Heart left ventricle (tissue), 16 donors: ENCODE measurements around the gene SLC39A11. TPM values are rescaled to one million over a fixed set of nuclear protein-coding genes. Genes with fewer than 3 reads are reported as not detected.

Experiments used
- ATAC-seq, 4 donors: fragments of 200-7000 bp; cut with Tn5 transposase; one replicate each; pipeline ENCODE4 v1.9.1; 2020 to 2022; ENCODE audit warnings: moderate library complexity in 4 of 4, mild to moderate bottlenecking in 3 of 4, moderate number of reproducible peaks in 1 of 4
- DNase-seq, 5 donors: peaks; one replicate each; pipeline ENCODE4 v3.0.0-alpha.2; 2020
- H3K27ac ChIP-seq, 12 donors: fragments of 200-600 bp; sonication (generic) in 4 of 12; one replicate each; pipeline versions ENCODE4 v1.5.0 to v1.8.0; 2016 to 2022; ENCODE audit warnings: mild to moderate bottlenecking in 2 of 12
- H3K27me3 ChIP-seq, 9 donors: fragments of 200-600 bp; sonication (generic) in 2 of 9; one replicate each; pipeline versions ENCODE4 v1.5.1 to v1.8.0; 2016 to 2022; ENCODE audit warnings: mild to moderate bottlenecking in 3 of 9
- H3K36me3 ChIP-seq, 9 donors: fragments of 200-600 bp; sonication (generic) in 2 of 9; one replicate each; pipeline versions ENCODE4 v1.5.0 to v1.8.0; 2018 to 2022; ENCODE audit warnings: mild to moderate bottlenecking in 2 of 9
- H3K4me1 ChIP-seq, 12 donors: fragments of 200-600 bp; sonication (generic) in 4 of 12; one replicate each; pipeline versions ENCODE4 v1.5.0 to v1.8.0; 2016 to 2022; ENCODE audit warnings: mild to moderate bottlenecking in 3 of 12
- H3K4me3 ChIP-seq, 12 donors: fragments of 200-600 bp; sonication (generic) in 4 of 12; one replicate each; pipeline versions ENCODE4 v1.5.0 to v1.8.0; 2017 to 2022; ENCODE audit warnings: mild to moderate bottlenecking in 9 of 12, moderate library complexity in 4 of 12
- H3K9me3 ChIP-seq, 12 donors: fragments of 200-600 bp; sonication (generic) in 4 of 12; one replicate each; pipeline versions ENCODE4 v1.5.0 to v1.8.0; 2016 to 2022; ENCODE audit warnings: mild to moderate bottlenecking in 1 of 12
- POLR2A ChIP-seq, 2 donors: fragments of 450-650 bp; IDR thresholded peaks; one replicate each; pipeline ENCODE4 v1.6.1; 2017; ENCODE audit warnings: antibody characterized with exemption in 2 of 2, mild to moderate bottlenecking in 2 of 2, moderate library complexity in 2 of 2
- WGBS, 4 donors: extraction: QIAGEN DNeasy Blood & Tissue Kit in 2 of 4; methylation state at CpG; one replicate each; pipeline versions ENCODE4 v1.1.5 to v1.1.7; 2013 to 2018; 5-methylcytosine and 5-hydroxymethylcytosine counted together
- intact Hi-C, 10 donors: fragments of 100-400 bp; cut with DNase I; formaldehyde crosslinking; loops; one replicate each; pipeline versions ENCODE4 v1.11.1 to v1.14.2; 2022
- polyA plus RNA-seq, 2 donors: library from polyadenylated mRNA; stranded (reverse); fragments of 200-250 nt; gene quantifications; one replicate each; pipeline ENCODE4 v1.2.3, GENCODE V29; 2013
- total RNA-seq, 9 donors: library from RNA; depleted of rRNA in 2 of 9; stranded (reverse); fragments of >200 nt in 2 of 9; fragmentation: NEBNext Ultra II Directional in 3 of 9; extraction: Animal tissue kit (Norgen Biotek cat#: 25700) in 3 of 9; gene quantifications; one replicate each; pipeline versions ENCODE4 v1.1.0 to v1.2.4, GENCODE V29; 2016 to 2023
- TF ChIP-seq, protein P1 (sequence below), 12 donors: fragments of 200-600 bp; sonication (generic) in 4 of 12; IDR thresholded peaks; one replicate each; pipeline versions ENCODE4 v1.5.0 to v1.8.0; 2018 to 2022; ENCODE audit warnings: antibody characterized with exemption in 12 of 12, mild to moderate bottlenecking in 5 of 12
- donor health status: ischemic (EF 13 %, LVEDD 7.1; RV severe dilation, severe dysfunction).
- donor health status: healthy with polysubstance abuse.
- donor health status: DM: no; HTN: yes; CAD: no.
- donor health status: DM: no; HTN: no; CAD: no.
- donor health status: ischemic (EF 25% LVEDD 6.9; RV normal size, moderate dysfunction).
- donor health status: ischemic (EF 25% LVEDD 5.7; RV mildly dilated, moderate dysfunction).
- donor health status: healthy.
- donor health status: DM: yes; HTN: yes; CAD: no.
- donor health status: ischemic (EF 35%, LVEDD 5.7; RV mildly dilated, moderate dysfunction).
- donor health status: nonischemic (EF 11% LVEDD 7.7; RV severe dilation, severe dysfunction).
- donor health status: DM: yes; HTN: yes; CAD: no.
- donor health status: PGD.
- donor health status: ischemic (EF 29% LVEDD 5.4; RV normal size, mild dysfunction).
- donor health status: nonischemic (EF 23%, LVEDD 6.1; RV moderate dilation, normal function).

SLC39A11 gene
- total and polyA plus RNA-seq, 11 donors: 2.5 to 23.3 (median 8.4) TPM

DNA sequence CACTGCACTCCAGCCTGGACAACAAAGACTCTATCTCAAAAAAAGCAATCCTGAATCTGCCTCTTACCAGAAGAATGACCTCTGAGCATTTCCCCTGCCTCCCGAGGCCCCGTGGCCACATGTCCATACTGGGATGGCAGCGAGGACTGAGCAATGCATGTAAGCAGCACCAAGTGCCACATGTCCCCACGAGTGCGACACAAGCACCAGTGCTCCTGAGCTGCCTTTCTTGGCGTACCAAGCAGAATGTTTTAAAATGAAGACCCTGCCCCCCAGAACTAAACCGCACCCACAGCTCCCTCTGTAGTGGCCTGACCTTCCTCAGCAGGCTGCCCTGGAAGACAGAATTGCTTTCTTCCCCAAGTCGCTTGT lies 373.3 kb downstream of the SLC39A11 start:
- H3K27ac ChIP-seq: no peak overlapping the region
- H3K4me1 ChIP-seq: peaks cover 0 to 9% (median 0%) of the 10 kb centered on the region in 12 donors
- no peaks in the 10 kb centered on the region for H3K27me3 ChIP-seq
- intact Hi-C loops: no loop called here
- no peak overlapping the region for H3K4me3 ChIP-seq
- no peaks in the 10 kb centered on the region for H3K9me3 ChIP-seq
- DNase-seq: no peak
- WGBS, 4 donors: 80 to 93% (median 83%) methylated on average over 8 of the region's 8 CpGs
- H3K36me3 ChIP-seq: peaks cover 0 to 2% (median 0%) of the 10 kb centered on the region in 9 donors
- no peak for ATAC-seq
- TF ChIP-seq POLR2A (IDR thresholded peaks at IDR 0.05): no peak
- TF ChIP-seq, protein P1, sequence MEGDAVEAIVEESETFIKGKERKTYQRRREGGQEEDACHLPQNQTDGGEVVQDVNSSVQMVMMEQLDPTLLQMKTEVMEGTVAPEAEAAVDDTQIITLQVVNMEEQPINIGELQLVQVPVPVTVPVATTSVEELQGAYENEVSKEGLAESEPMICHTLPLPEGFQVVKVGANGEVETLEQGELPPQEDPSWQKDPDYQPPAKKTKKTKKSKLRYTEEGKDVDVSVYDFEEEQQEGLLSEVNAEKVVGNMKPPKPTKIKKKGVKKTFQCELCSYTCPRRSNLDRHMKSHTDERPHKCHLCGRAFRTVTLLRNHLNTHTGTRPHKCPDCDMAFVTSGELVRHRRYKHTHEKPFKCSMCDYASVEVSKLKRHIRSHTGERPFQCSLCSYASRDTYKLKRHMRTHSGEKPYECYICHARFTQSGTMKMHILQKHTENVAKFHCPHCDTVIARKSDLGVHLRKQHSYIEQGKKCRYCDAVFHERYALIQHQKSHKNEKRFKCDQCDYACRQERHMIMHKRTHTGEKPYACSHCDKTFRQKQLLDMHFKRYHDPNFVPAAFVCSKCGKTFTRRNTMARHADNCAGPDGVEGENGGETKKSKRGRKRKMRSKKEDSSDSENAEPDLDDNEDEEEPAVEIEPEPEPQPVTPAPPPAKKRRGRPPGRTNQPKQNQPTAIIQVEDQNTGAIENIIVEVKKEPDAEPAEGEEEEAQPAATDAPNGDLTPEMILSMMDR (IDR thresholded peaks at IDR 0.05): no peak

DNA sequence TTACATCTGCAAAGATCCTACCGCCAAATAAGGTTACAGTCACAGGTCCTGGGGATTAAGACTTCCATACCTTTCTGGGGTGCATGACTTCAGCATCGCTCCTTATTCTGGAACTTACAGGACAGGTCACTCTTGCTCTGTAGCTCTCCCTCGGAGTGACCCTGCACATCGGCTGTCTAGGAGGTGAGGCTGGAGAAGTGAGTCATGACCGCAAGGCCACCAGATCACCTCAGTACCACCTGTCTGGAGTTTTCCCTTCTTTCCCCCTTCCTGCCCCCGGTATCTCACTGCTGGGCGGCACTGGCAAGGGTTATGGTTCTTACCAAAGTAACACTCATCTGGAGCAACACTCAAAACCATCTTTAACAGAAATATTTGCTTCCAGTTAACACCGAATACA lies 374.8 kb downstream of the SLC39A11 start:
- Histone ChIP-seq H3K36me3 (no peaks in the 10 kb centered on the region), H3K4me1 (peaks cover 0 to 9% (median 0%) of the 10 kb centered on the region in 12 donors), H3K9me3 (no peaks in the 10 kb centered on the region), H3K4me3 (no peak overlapping the region), H3K27me3 (no peaks in the 10 kb centered on the region), H3K27ac (no peak overlapping the region)
- WGBS, 4 donors: 93 to 97% (median 95%) methylated on average over 8 of the region's 8 CpGs
- no peak for DNase-seq
- ATAC-seq: no peak
- TF ChIP-seq, protein P1 (IDR thresholded peaks at IDR 0.05): no peak
- TF ChIP-seq POLR2A (IDR thresholded peaks at IDR 0.05): no peak
- intact Hi-C loops: no loop called here

DNA sequence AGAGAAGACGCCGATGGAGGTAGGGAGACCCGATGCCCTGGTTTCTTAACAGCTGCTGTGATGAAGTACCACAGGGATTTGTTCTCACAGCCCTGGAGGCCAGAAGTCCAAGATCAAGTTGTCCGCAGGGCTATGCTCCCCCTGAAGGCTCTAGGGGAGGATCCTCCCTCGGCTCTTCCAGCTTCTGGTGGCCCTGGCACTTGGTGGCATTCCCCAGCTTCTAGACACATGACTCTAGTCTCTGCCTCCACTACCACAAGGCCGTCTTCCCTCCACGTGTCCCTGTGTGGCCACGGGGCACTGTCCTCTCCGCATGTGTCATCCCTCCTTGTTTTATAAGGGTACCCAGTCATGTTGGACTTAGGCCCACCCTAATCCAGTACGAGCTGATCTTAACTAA lies 375.2 kb downstream of the SLC39A11 start:
- H3K36me3 ChIP-seq: no peaks in the 10 kb centered on the region
- DNase-seq (no peak), ATAC-seq (no peak)
- no peaks in the 10 kb centered on the region for H3K27me3 ChIP-seq
- no peak for TF ChIP-seq POLR2A (IDR thresholded peaks at IDR 0.05)
- TF ChIP-seq, protein P1 (IDR thresholded peaks at IDR 0.05): no peak
- intact Hi-C loops: no loop called here
- H3K4me1 ChIP-seq: peaks cover 0 to 9% (median 0%) of the 10 kb centered on the region in 12 donors
- no peak overlapping the region for H3K4me3 ChIP-seq
- H3K27ac ChIP-seq: no peak overlapping the region
- 84 to 90% (median 88%) methylated on average over 10 of the region's 10 CpGs for WGBS, 4 donors
- no peaks in the 10 kb centered on the region for H3K9me3 ChIP-seq

DNA sequence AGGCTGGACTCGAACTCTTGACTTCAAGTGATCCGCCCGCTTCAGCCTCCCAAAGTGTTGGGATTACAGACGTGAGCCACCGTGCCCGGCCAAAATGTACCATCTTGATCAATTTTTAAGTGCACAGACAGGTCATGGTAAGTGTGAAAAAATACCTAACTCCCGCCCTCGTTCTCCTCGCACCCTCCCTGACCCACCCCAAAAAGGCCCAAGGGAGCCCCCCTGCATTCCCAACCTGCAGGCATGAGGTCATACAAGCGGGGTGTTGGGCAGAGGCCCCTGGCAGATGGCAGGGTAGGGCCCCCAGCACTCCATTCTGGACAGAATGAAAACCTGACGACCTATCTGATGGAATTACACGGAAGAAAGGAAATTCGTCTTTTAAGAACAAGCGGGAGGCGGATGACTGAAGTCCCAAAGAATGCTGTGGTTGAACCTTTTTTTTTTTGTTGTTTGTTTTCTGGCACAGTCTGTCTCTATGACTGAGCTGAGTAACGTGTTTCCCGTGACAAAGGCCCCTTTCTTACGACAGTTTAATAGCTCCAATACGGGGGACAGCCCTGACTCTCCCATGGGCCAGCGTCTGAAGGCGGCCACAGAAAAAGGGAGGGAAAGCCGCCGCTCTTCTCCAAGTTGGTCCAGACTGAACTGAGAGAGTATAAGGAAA lies 376.4 kb downstream of the SLC39A11 start:
- ATAC-seq (peak; percentile 42 to 87 (median 68)), DNase-seq (no peak)
- Histone ChIP-seq H3K27ac (no peak overlapping the region), H3K27me3 (no peaks in the 10 kb centered on the region), H3K9me3 (peaks cover 0 to 8% (median 3%) of the 10 kb centered on the region in 12 donors), H3K4me1 (peaks cover 0 to 9% (median 0%) of the 10 kb centered on the region in 12 donors), H3K4me3 (no peak overlapping the region), H3K36me3 (no peaks in the 10 kb centered on the region)
- intact Hi-C loops: no loop called here
- WGBS, 4 donors: 76 to 91% (median 83%) methylated on average over 23 of the region's 23 CpGs
- TF ChIP-seq POLR2A (IDR thresholded peaks at IDR 0.05): no peak
- TF ChIP-seq, protein P1 (IDR thresholded peaks at IDR 0.05): no peak
